SU-DHL-6 (cell line): ENCODE data around the gene WDR75.

Experiments
- H2AFZ ChIP-seq: fragments of 200-600 bp; sonication (generic); 2 replicates; pipeline ENCODE4 v1.6.1; 2014; ENCODE audit warnings: low read depth, mild to moderate bottlenecking, moderate library complexity, mixed read lengths, antibody characterized with exemption, low read length; ENCODE audit not compliant: severe bottlenecking
- H3F3A ChIP-seq: fragments of 200-600 bp; shearing (Covaris generic); 2 replicates; pipeline ENCODE4 v1.6.0; 2016; ENCODE audit warnings: antibody characterized with exemption, mild to moderate bottlenecking; ENCODE audit not compliant: insufficient read depth
- H3K27ac ChIP-seq: fragments of 200-600 bp; sonication (generic); 2 replicates; pipeline ENCODE4 v1.5.1; 2016; ENCODE audit warnings: low read depth, mild to moderate bottlenecking, low read length, moderate library complexity, mixed read lengths
- H3K27me3 ChIP-seq: fragments of 200-600 bp; sonication (generic), shearing (Covaris generic); 2 replicates; pipeline ENCODE4 v1.6.0; 2014; ENCODE audit warnings: mild to moderate bottlenecking, low read length
- H3K36me3 ChIP-seq: fragments of 200-600 bp; sonication (generic); 2 replicates; pipeline ENCODE4 v1.6.1; 2014; ENCODE audit warnings: mild to moderate bottlenecking, low read length, mixed read lengths
- H3K4me2 ChIP-seq: fragments of 300-600, 200-600 bp; shearing (Covaris generic), sonication (generic); 2 replicates; pipeline ENCODE4 v1.6.0; 2014; ENCODE audit warnings: low read length, low read depth, mild to moderate bottlenecking; ENCODE audit not compliant: poor library complexity, severe bottlenecking
- H3K4me3 ChIP-seq: fragments of 200-600 bp; sonication (generic); 2 replicates; pipeline ENCODE4 v1.5.1; 2014; ENCODE audit warnings: antibody characterized with exemption, low read length, mild to moderate bottlenecking, mixed read lengths; ENCODE audit not compliant: insufficient read depth, poor library complexity, severe bottlenecking
- H3K79me2 ChIP-seq: fragments of 200-600 bp; sonication (generic); 2 replicates; pipeline ENCODE4 v1.6.1; 2014; ENCODE audit warnings: mild to moderate bottlenecking, low read length, moderate library complexity; ENCODE audit not compliant: insufficient read depth
- H3K9ac ChIP-seq: fragments of 200-600 bp; sonication (generic); 2 replicates; pipeline ENCODE4 v1.7.0; 2014; ENCODE audit warnings: mild to moderate bottlenecking, low read length
- H3K9me2 ChIP-seq: fragments of 200-600 bp; sonication (generic); replicated peaks from 2 replicates; pipeline ENCODE4 v1.6.1; 2014; ENCODE audit warnings: low read length; ENCODE audit not compliant: insufficient read depth
- H3K9me3 ChIP-seq: fragments of 200-600 bp; sonication (generic); 2 replicates; pipeline ENCODE4 v1.6.1; 2014; ENCODE audit warnings: low read length, mixed read lengths; ENCODE audit not compliant: insufficient read depth
- H4K20me1 ChIP-seq: fragments of 200-600 bp; sonication (generic); 2 replicates; pipeline ENCODE4 v1.6.1; 2014; ENCODE audit warnings: low read depth, mild to moderate bottlenecking, antibody characterized with exemption, low read length, moderate library complexity, mixed read lengths
- EZH2phosphoT487 ChIP-seq: fragments of 200-600 bp; sonication (generic), shearing (Covaris generic); conservative IDR thresholded peaks from 2 replicates; pipeline ENCODE4 v1.6.1; 2018; ENCODE audit warnings: mild to moderate bottlenecking, antibody characterized with exemption, low read length, moderate library complexity, mixed read lengths
- TF ChIP-seq, protein P1 (sequence below): fragments of 200-600 bp; sonication (generic); IDR thresholded peaks from one replicate; pipeline ENCODE4 v1.5.1; 2017; ENCODE audit warnings: antibody characterized with exemption, mild to moderate bottlenecking, low read length, moderate library complexity; ENCODE audit not compliant: insufficient read depth, poor library complexity, severe bottlenecking

Gene WDR75

DNA sequence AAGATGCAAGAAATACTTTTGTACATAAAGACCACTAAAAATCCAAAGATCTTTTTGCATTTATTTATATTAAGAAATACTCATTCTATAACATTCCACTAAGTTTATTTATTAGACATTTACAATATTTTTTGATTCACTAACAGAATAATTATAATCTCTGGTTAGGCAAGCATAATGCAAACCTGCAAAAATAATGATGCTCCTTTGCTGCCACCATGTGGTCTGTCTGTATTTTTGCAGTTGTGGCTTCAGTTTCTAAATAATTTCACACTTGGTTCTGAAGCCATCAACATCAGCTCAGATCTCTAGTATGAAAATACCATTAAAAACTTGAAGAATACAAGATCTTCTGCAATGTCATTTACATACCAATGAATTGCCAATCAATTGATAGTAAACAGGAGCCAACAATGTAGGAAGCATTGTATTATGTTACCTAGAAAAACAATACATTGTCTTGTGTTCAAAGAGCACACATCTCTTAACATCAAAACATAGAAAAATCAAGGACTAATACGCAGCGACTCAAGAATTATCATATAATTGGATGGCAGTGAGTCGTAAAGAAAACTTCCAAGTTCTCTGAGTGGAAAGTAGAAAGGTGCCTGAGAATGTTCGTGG, 28.8 kb upstream of the WDR75 start:
- no peaks in the 10 kb centered on the region; the same call in 1 of the 2 replicates for H4K20me1 ChIP-seq
- H3F3A ChIP-seq, result no peaks in the 10 kb centered on the region
- H3K9ac ChIP-seq, result no peak overlapping the region
- no peaks in the 10 kb centered on the region for H3K27me3 ChIP-seq
- no peak overlapping the region for H2AFZ ChIP-seq
- no peaks in the 10 kb centered on the region for H3K9me3 ChIP-seq
- H3K9me2 ChIP-seq, result no peaks in the 10 kb centered on the region
- no peak overlapping the region for H3K4me2 ChIP-seq
- no peaks in the 10 kb centered on the region for H3K79me2 ChIP-seq
- no peaks in the 10 kb centered on the region for H3K36me3 ChIP-seq
- H3K27ac ChIP-seq, result no peak overlapping the region
- no peak overlapping the region for H3K4me3 ChIP-seq
- TF ChIP-seq, protein P1, sequence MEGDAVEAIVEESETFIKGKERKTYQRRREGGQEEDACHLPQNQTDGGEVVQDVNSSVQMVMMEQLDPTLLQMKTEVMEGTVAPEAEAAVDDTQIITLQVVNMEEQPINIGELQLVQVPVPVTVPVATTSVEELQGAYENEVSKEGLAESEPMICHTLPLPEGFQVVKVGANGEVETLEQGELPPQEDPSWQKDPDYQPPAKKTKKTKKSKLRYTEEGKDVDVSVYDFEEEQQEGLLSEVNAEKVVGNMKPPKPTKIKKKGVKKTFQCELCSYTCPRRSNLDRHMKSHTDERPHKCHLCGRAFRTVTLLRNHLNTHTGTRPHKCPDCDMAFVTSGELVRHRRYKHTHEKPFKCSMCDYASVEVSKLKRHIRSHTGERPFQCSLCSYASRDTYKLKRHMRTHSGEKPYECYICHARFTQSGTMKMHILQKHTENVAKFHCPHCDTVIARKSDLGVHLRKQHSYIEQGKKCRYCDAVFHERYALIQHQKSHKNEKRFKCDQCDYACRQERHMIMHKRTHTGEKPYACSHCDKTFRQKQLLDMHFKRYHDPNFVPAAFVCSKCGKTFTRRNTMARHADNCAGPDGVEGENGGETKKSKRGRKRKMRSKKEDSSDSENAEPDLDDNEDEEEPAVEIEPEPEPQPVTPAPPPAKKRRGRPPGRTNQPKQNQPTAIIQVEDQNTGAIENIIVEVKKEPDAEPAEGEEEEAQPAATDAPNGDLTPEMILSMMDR, result peak; percentile 72
- TF ChIP-seq EZH2phosphoT487, result no peak

DNA sequence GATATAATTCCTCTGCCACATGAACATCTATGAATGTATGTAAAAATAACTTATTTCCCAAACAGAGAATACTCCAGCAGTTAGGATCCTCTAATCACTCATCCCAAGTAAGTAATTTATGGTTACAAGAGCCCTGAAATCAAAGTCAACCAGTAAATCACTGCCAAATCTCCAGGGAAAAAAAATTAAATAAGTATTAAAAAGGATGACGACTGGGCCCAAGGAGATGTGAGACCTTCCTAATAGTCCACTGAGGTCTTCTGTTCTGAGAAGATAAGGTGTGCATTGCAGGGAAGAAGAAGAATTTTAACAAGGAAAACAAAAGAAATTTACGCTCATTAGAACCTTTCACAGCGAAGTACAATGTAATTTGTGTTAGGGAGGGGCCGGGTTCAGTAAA, 28.0 kb upstream of the WDR75 start:
- Histone ChIP-seq H3K36me3 (no peaks in the 10 kb centered on the region), H2AFZ (no peak overlapping the region), H3K9me3 (no peaks in the 10 kb centered on the region), H3K79me2 (no peaks in the 10 kb centered on the region), H3K27ac (no peak overlapping the region), H3K4me3 (no peak overlapping the region), H3K9me2 (no peaks in the 10 kb centered on the region), H3K9ac (no peak overlapping the region), H4K20me1 (no peaks in the 10 kb centered on the region; the same call in 1 of the 2 replicates), H3F3A (no peaks in the 10 kb centered on the region), H3K4me2 (no peak overlapping the region), H3K27me3 (no peaks in the 10 kb centered on the region)
- TF ChIP-seq, protein P1, result no peak
- no peak for TF ChIP-seq EZH2phosphoT487

DNA sequence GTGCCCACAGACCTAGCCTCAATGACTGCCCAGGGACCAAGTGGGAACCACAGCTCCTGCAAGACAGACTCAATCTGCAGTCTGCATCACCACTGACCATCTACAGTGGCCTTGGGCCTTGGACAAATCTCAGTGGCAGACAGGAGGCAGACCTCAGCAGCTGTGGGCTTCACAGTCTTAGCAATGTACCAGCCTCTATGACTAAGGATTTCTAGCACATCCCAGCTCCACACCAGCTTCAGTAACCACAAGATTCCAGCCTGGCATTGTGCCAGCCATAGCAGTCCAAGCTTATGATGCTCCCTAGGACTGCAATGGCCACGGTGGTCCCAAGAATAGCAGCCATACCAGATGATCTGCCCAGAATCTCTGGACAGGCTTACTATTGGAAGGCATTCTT, 19.6 kb upstream of the WDR75 start:
- no peak overlapping the region for H3K4me3 ChIP-seq
- H3K9me3 ChIP-seq, result no peaks in the 10 kb centered on the region
- no peaks in the 10 kb centered on the region for H4K20me1 ChIP-seq
- no peaks in the 10 kb centered on the region for H3F3A ChIP-seq
- no peak overlapping the region for H3K9ac ChIP-seq
- H3K27me3 ChIP-seq, result no peaks in the 10 kb centered on the region; the same call in 1 of the 2 replicates
- H2AFZ ChIP-seq, result no peak overlapping the region
- H3K9me2 ChIP-seq, result no peaks in the 10 kb centered on the region
- H3K4me2 ChIP-seq, result no peak overlapping the region
- H3K36me3 ChIP-seq, result no peaks in the 10 kb centered on the region
- no peaks in the 10 kb centered on the region for H3K79me2 ChIP-seq
- TF ChIP-seq, protein P1, result no peak
- TF ChIP-seq EZH2phosphoT487, result no peak
- H3K27ac ChIP-seq, result no peak overlapping the region
